K562 (cell line): ENCODE results near the gene SMC3. TPM values are rescaled to one million over a fixed set of nuclear protein-coding genes. Genes with fewer than 3 reads are reported as not detected.

Source experiments
- ATAC-seq: fragments of 200-7000 bp; cut with Tn5 transposase; 3 replicates; pipeline ENCODE4 v1.9.1; 2020; ENCODE audit warnings: moderate library complexity
- BruUV-seq: library from RNA; stranded (reverse); fragments of 400-500 nt; replicated peaks from 2 replicates; lab custom pipeline; 2021; lab: Mats Ljungman, UMichigan
- CTCF ChIA-PET: fragments of 300-600 bp; formaldehyde crosslinking; extraction: SDS; loops from one replicate; lab custom pipeline; 2021; ENCODE audit warnings: low intra/inter-chr PET ratio; lab: Yijun Ruan, JAX
- POLR2A ChIA-PET: fragments of 300-600, 350-650 bp; sonication (Branson Sonifier 250); formaldehyde crosslinking; extraction: SDS; loops from one replicate; lab custom pipeline; 2021; ENCODE audit warnings: antibody characterized with exemption, inconsistent platforms; lab: Yijun Ruan, JAX
- DNase-seq, 4 experiments: peaks; one replicate each; pipeline versions ENCODE4 v3.0.0 to v3.0.0-alpha.2; 2011 to 2018; ENCODE audit warnings: low spot score in 3 of 4, mixed read lengths in 3 of 4; ENCODE audit errors: extremely low read depth in 1 of 4
- FAIRE-seq: peaks from 2 replicates; lab custom pipeline; 2011; peaks lifted over from hg19 to GRCh38; lab: Jason Lieb, UNC
- H2AFZ ChIP-seq: 2 replicates; pipeline ENCODE4 v1.6.0; 2011; ENCODE audit warnings: low read depth, low read length, control low read depth, inconsistent platforms
- H3K27ac ChIP-seq: fragments of 200-600 bp; 3 replicates; pipeline ENCODE4 v1.8.0; 2011; ENCODE audit warnings: low read depth, mild to moderate bottlenecking, control low read depth, inconsistent platforms, low read length, moderate library complexity, mixed read lengths; ENCODE audit errors: extremely low read depth
- H3K27me3 ChIP-seq, 2 experiments: fragments of 300-600 bp in 1 of 2; 2 replicates in 1 of 2; 3 replicates in 1 of 2; pipeline versions ENCODE4 v1.6.0 to v1.8.0; 2011; ENCODE audit warnings: inconsistent platforms in 2 of 2, low read length in 2 of 2, mild to moderate bottlenecking in 1 of 2, mixed read lengths in 1 of 2, moderate library complexity in 1 of 2; ENCODE audit not compliant: control insufficient read depth in 2 of 2, insufficient read depth in 2 of 2
- H3K36me3 ChIP-seq: fragments of 300-600 bp; 3 replicates; pipeline ENCODE4 v1.8.0; 2011; ENCODE audit warnings: mild to moderate bottlenecking, low read length, inconsistent platforms; ENCODE audit not compliant: control insufficient read depth, insufficient read depth
- H3K4me1 ChIP-seq, 2 experiments: fragments of 200-600 bp in 1 of 2; replicated peaks in 1 of 2; 2 replicates in 1 of 2; 3 replicates in 1 of 2; pipeline versions ENCODE4 v1.5.1 to v1.8.0; 2011; ENCODE audit warnings: inconsistent platforms in 2 of 2, low read length in 2 of 2, mild to moderate bottlenecking in 1 of 2, mixed read lengths in 1 of 2, moderate library complexity in 1 of 2; ENCODE audit not compliant: control insufficient read depth in 2 of 2, insufficient read depth in 2 of 2
- H3K4me2 ChIP-seq: 2 replicates; pipeline ENCODE4 v1.6.1; 2011; ENCODE audit warnings: low read length, control low read depth, inconsistent platforms, mixed read lengths; ENCODE audit not compliant: insufficient read depth
- H3K4me3 ChIP-seq: fragments of 200-600 bp; sonication (generic), shearing (Covaris generic); 2 replicates; pipeline ENCODE4 v1.5.1; 2016; ENCODE audit warnings: control low read depth, inconsistent platforms
- H3K79me2 ChIP-seq: fragments of 200-600 bp; 3 replicates; pipeline ENCODE4 v1.8.0; 2011; ENCODE audit warnings: low read length, inconsistent platforms; ENCODE audit not compliant: control insufficient read depth, insufficient read depth
- H3K9ac ChIP-seq, 2 experiments: 2 replicates each; pipeline versions ENCODE4 v1.6.0 to v1.6.1; 2011; ENCODE audit warnings: low read depth in 2 of 2, low read length in 2 of 2, control low read depth in 1 of 2, inconsistent platforms in 1 of 2, mild to moderate bottlenecking in 1 of 2, mixed read lengths in 1 of 2; ENCODE audit not compliant: insufficient read depth in 1 of 2
- H3K9me1 ChIP-seq: one replicate; pipeline ENCODE4 v1.6.0; 2011; ENCODE audit warnings: inconsistent platforms, mild to moderate bottlenecking, low read length, moderate library complexity; ENCODE audit not compliant: control insufficient read depth, insufficient read depth
- H3K9me3 ChIP-seq: replicated peaks from 2 replicates; pipeline ENCODE4 v1.5.1; 2011; ENCODE audit warnings: low read depth, low read length, inconsistent platforms; ENCODE audit not compliant: control insufficient read depth, insufficient read depth
- H4K20me1 ChIP-seq: replicated peaks from 2 replicates; pipeline ENCODE4 v1.6.1; 2011; ENCODE audit warnings: low read length, inconsistent platforms, mixed read lengths; ENCODE audit not compliant: control insufficient read depth, insufficient read depth
- CHAMP1 ChIP-seq: fragments of 450-650 bp; IDR thresholded peaks from 2 replicates; pipeline ENCODE4 v1.6.1; 2016; ENCODE audit warnings: mild to moderate bottlenecking
- CLOCK ChIP-seq: fragments of 250-450 bp; sonication (Bioruptor Pico); IDR thresholded peaks from 2 replicates; pipeline ENCODE4 v1.4.0; 2020; ENCODE audit warnings: mild to moderate bottlenecking, moderate library complexity, borderline replicate concordance
- HMG20B ChIP-seq: fragments of 250-450 bp; sonication (Bioruptor Pico); IDR thresholded peaks from 2 replicates; pipeline ENCODE4 v1.5.0; 2021; ENCODE audit warnings: mild to moderate bottlenecking
- KDM4B ChIP-seq, 2 experiments: fragments of 450-650 bp in 1 of 2; sonication (generic) in 1 of 2; IDR thresholded peaks; 2 replicates each; pipeline ENCODE4 v1.6.1; 2016 to 2017; ENCODE audit warnings: borderline replicate concordance in 2 of 2, antibody characterized with exemption in 1 of 2, low read depth in 1 of 2, mild to moderate bottlenecking in 1 of 2
- PHF21A ChIP-seq: fragments of 450-650 bp; IDR thresholded peaks from 2 replicates; pipeline ENCODE4 v1.6.1; 2017; ENCODE audit warnings: low read depth, borderline replicate concordance
- PHTF2 ChIP-seq: fragments of 250-450 bp; sonication (Bioruptor Pico); IDR thresholded peaks from 2 replicates; pipeline ENCODE4 v1.5.0; 2021; ENCODE audit warnings: mild to moderate bottlenecking
- PML ChIP-seq: IDR thresholded peaks from 2 replicates; pipeline ENCODE4 v1.6.1; 2012; ENCODE audit warnings: low read length, inconsistent platforms
- RFX1 ChIP-seq: fragments of 450-650 bp; IDR thresholded peaks from 2 replicates; pipeline ENCODE4 v1.6.1; 2016; ENCODE audit warnings: mild to moderate bottlenecking, moderate library complexity
- TRIM24 ChIP-seq, 2 experiments: fragments of 450-650 bp; IDR thresholded peaks; 2 replicates each; pipeline ENCODE4 v1.6.1; 2016
- ZNF24 ChIP-seq: fragments of 450-650 bp; IDR thresholded peaks from 2 replicates; pipeline ENCODE4 v1.6.1; 2016
- ZNF583 ChIP-seq: fragments of 250-450 bp; sonication (Bioruptor Pico); IDR thresholded peaks from 2 replicates; pipeline ENCODE4 v1.4.0; 2020
- WGBS: fragments of 100-300 bp; shearing (Covaris generic); methylation state at CpG from one replicate; pipeline ENCODE4 v1.1.6; 2016; ENCODE audit warnings: low coverage, mixed read lengths; ENCODE audit not compliant: insufficient coverage; ENCODE audit errors: missing lambda C conversion rate; 5-methylcytosine and 5-hydroxymethylcytosine counted together
- in situ Hi-C: fragments of 300-500 bp; cut with MboI; formaldehyde crosslinking; loops from 4 replicates; pipeline ENCODE4 v1.15.0; 2018; ENCODE audit warnings: inconsistent platforms, mixed read lengths
- intact Hi-C: fragments of 100-400 bp; cut with micrococcal nuclease; formaldehyde crosslinking; loops from 2 replicates; pipeline ENCODE4 v1.14.2; 2022
- polyA plus RNA-seq, 8 experiments: library from polyadenylated mRNA; depleted of rRNA in 4 of 8; stranded (reverse) in 5 of 8; unstranded in 3 of 8; fragments of >200 nt; fragmentation: Nextera tagmentation in 2 of 8; fragmentation: Illumina TruSeq in 1 of 8; extraction: Ambion mirVana in 2 of 8; extraction: Trizol in 1 of 8; gene quantifications; 2 replicates each; pipeline versions ENCODE4 v1.2.1 to v1.2.3, GENCODE V29; 2011 to 2014; ENCODE audit warnings: inconsistent platforms in 1 of 8, missing spikeins in 1 of 8
- total RNA-seq, 7 experiments: library from RNA; depleted of rRNA in 6 of 7; stranded (reverse); fragments of >200 nt in 6 of 7; fragmentation: Illumina TruSeq in 2 of 7; extraction: Trizol in 2 of 7; gene quantifications; 2 replicates each; pipeline versions ENCODE4 v1.2.1 to v1.2.3, GENCODE V29; 2011 to 2021; ENCODE audit warnings: low replicate concordance in 1 of 7

The SMC3 gene
- total and polyA plus RNA-seq, 9 of the 15 experiments (the other 6 are each of a cell fraction or from before 2014, with no cell fraction given), result 21.3 to 62.6 (median 39.3) TPM

- in situ Hi-C loops (loop anchor here (25.0 kb wide), 1 partner anchor 409 kb away; no protein-coding TSS in a partner anchor), intact Hi-C loops (loop anchor here (1.0 kb wide), 2 partner anchors 192 to 235 kb away; no protein-coding TSS in a partner anchor)
- FAIRE-seq, result no peak
- Histone ChIP-seq H3K27ac (no peak overlapping the region), H3K4me1 (no peaks in the 10 kb centered on the region), H3K4me3 (no peak overlapping the region), H3K9me1 (no peaks in the 10 kb centered on the region), H2AFZ (no peak overlapping the region), H3K9ac (no peak overlapping the region), H3K9me3 (no peaks in the 10 kb centered on the region), H4K20me1 (no peaks in the 10 kb centered on the region), H3K27me3 (no peaks in the 10 kb centered on the region; a peak in 2 of 5 replicates), H3K4me2 (no peak overlapping the region), H3K36me3 (no peaks in the 10 kb centered on the region), H3K79me2 (no peaks in the 10 kb centered on the region)
- ATAC-seq, result no peak
- BruUV-seq, result no TSS peak
- POLR2A ChIA-PET, result interaction anchor here (0.9 kb wide), 1 partner anchor 193 kb away, joined by 6 read pairs; no protein-coding TSS in a partner anchor
- DNase-seq, result no peak
- WGBS, result 3% methylated on average over 4 of the region's 7 CpGs
- CTCF ChIA-PET, result interaction anchor here (0.8 to 1.8 kb wide), 3 partner anchors 8 to 240 kb away, joined by 3 to 10 read pairs (median 3); no protein-coding TSS in a partner anchor
- no peak for TF ChIP-seq CHAMP1
- 0 out of 2 replicates have a peak, but pooled peaks have one; percentile 0 for TF ChIP-seq RFX1
- no peak for TF ChIP-seq ZNF583
- no peak for TF ChIP-seq KDM4B (IDR thresholded peaks at IDR 0.05; ENCODE audit: borderline replicate concordance in 2 of 2, low read depth in 1 of 2)
- TF ChIP-seq PHTF2 (CRISPR knock-in tag), result no peak
- TF ChIP-seq ZNF24, result peak; percentile 86
- TF ChIP-seq PHF21A, result no peak
- TF ChIP-seq TRIM24 (IDR thresholded peaks at IDR 0.05), result no peak
- TF ChIP-seq PML, result no peak
- no peak for TF ChIP-seq CLOCK (CRISPR knock-in tag)
- no peak for TF ChIP-seq HMG20B (CRISPR knock-in tag)
These were observed 20.9 kb upstream of the SMC3 start for GRCh38 chr10:110546499-110547110.
